Breast epithelium (tissue), 4 donors: ENCODE data around the gene DSCAM. TPM values are rescaled to one million over a fixed set of nuclear protein-coding genes. Genes with fewer than 3 reads are reported as not detected.

Experiments
- DNase-seq, 2 donors: peaks; one replicate each; pipeline ENCODE4 v3.0.0-alpha.2; 2019; ENCODE audit warnings: low spot score in 2 of 2
- H3K27ac ChIP-seq, 2 donors: fragments of 200-600 bp; sonication (generic) in 1 of 2; one replicate each; pipeline ENCODE4 v1.5.1; 2016 to 2019; ENCODE audit warnings: mild to moderate bottlenecking in 1 of 2
- H3K27me3 ChIP-seq, 2 donors: fragments of 200-600 bp; sonication (generic) in 1 of 2; one replicate each; pipeline versions ENCODE4 v1.5.1 to v1.6.0; 2017 to 2019; ENCODE audit warnings: control low read depth in 1 of 2, mild to moderate bottlenecking in 1 of 2
- H3K36me3 ChIP-seq: fragments of 200-600 bp; one replicate; pipeline ENCODE4 v1.5.1; 2019
- H3K4me1 ChIP-seq, 2 donors: fragments of 200-600 bp; sonication (generic); one replicate each; pipeline ENCODE4 v1.5.1; 2016 to 2019; ENCODE audit warnings: control low read depth in 1 of 2
- H3K4me3 ChIP-seq, 3 donors: fragments of 200-600 bp; sonication (generic); 1 replicate in 2 of 3; 2 replicates in 1 of 3; pipeline ENCODE4 v1.5.1; 2016 to 2019; ENCODE audit warnings: mild to moderate bottlenecking in 3 of 3, moderate library complexity in 2 of 3
- H3K9me3 ChIP-seq, 2 donors: fragments of 200-600 bp; sonication (generic) in 1 of 2; one replicate each; pipeline ENCODE4 v1.5.1; 2016 to 2019; ENCODE audit warnings: control low read depth in 1 of 2
- CTCF ChIP-seq, 3 donors: fragments of 450-650 bp; IDR thresholded peaks; one replicate each; pipeline ENCODE4 v1.5.1; 2016 to 2017; ENCODE audit warnings: antibody characterized with exemption in 3 of 3, mild to moderate bottlenecking in 3 of 3, moderate library complexity in 3 of 3
- POLR2A ChIP-seq: fragments of 450-650 bp; IDR thresholded peaks from one replicate; pipeline ENCODE4 v1.6.1; 2016; ENCODE audit warnings: antibody characterized with exemption, mild to moderate bottlenecking, moderate library complexity
- POLR2AphosphoS5 ChIP-seq, 3 donors: sonication (generic); formaldehyde crosslinking; IDR thresholded peaks; one replicate each; pipeline ENCODE4 v1.6.1; 2017; ENCODE audit warnings: antibody characterized with exemption in 3 of 3
- intact Hi-C: fragments of 100-400 bp; cut with DNase I; formaldehyde crosslinking; loops from one replicate; pipeline ENCODE4 v1.15.1; 2023; ENCODE audit warnings: low total_unique reads
- total RNA-seq, 3 donors: library from RNA; depleted of rRNA; stranded (reverse); fragments of >200 nt; gene quantifications; one replicate each; pipeline ENCODE4 v1.1.0, GENCODE V29; 2016

The DSCAM gene
- total RNA-seq, 3 donors from 2014 or later = 0.33 to 0.44 TPM; not detected in 1

GRCh38 chr21:40505244-40505643 lies 341.7 kb downstream of the DSCAM start:
- DNase-seq = no peak
- no peak for TF ChIP-seq POLR2A
- no peak for TF ChIP-seq POLR2AphosphoS5 (IDR thresholded peaks at IDR 0.05)
- no peak for TF ChIP-seq CTCF (IDR thresholded peaks at IDR 0.05)
- Histone ChIP-seq H3K4me3 (no peak overlapping the region), H3K4me1 (no peaks in the 10 kb centered on the region), H3K27me3 (no peaks in the 10 kb centered on the region), H3K9me3 (no peaks in the 10 kb centered on the region), H3K36me3 (no peaks in the 10 kb centered on the region), H3K27ac (no peak overlapping the region)
- intact Hi-C loops = no loop called here

- no peaks in the 10 kb centered on the region for H3K9me3 ChIP-seq
- no peak for DNase-seq
- no peaks in the 10 kb centered on the region for H3K36me3 ChIP-seq
- intact Hi-C loops = no loop called here
- no peak overlapping the region for H3K27ac ChIP-seq
- TF ChIP-seq POLR2A (no peak), CTCF (IDR thresholded peaks at IDR 0.05) (no peak), POLR2AphosphoS5 (IDR thresholded peaks at IDR 0.05) (no peak)
- H3K27me3 ChIP-seq = no peaks in the 10 kb centered on the region
- H3K4me1 ChIP-seq = no peaks in the 10 kb centered on the region
- no peak overlapping the region for H3K4me3 ChIP-seq
Observed at GRCh38 chr21:40504825-40505224, 342.1 kb downstream of the DSCAM start.

GRCh38 chr21:40496116-40496515 lies 350.8 kb downstream of the DSCAM start:
- Histone ChIP-seq H3K9me3 (peaks cover 0 to 11% of the 10 kb centered on the region in 2 donors), H3K27ac (no peak overlapping the region), H3K4me3 (no peak overlapping the region), H3K27me3 (no peaks in the 10 kb centered on the region), H3K36me3 (no peaks in the 10 kb centered on the region), H3K4me1 (no peaks in the 10 kb centered on the region)
- DNase-seq = no peak
- TF ChIP-seq POLR2A = no peak
- TF ChIP-seq CTCF (IDR thresholded peaks at IDR 0.05) = no peak
- TF ChIP-seq POLR2AphosphoS5 (IDR thresholded peaks at IDR 0.05) = no peak
- intact Hi-C loops = no loop called here

- intact Hi-C loops = no loop called here
- no peaks in the 10 kb centered on the region for H3K4me1 ChIP-seq
- no peaks in the 10 kb centered on the region for H3K36me3 ChIP-seq
- H3K4me3 ChIP-seq = no peak overlapping the region
- no peak for TF ChIP-seq POLR2AphosphoS5 (IDR thresholded peaks at IDR 0.05)
- no peak for TF ChIP-seq POLR2A
- TF ChIP-seq CTCF (IDR thresholded peaks at IDR 0.05) = no peak
- no peak for DNase-seq
- no peak overlapping the region for H3K27ac ChIP-seq
- H3K9me3 ChIP-seq = peaks cover 0 to 11% of the 10 kb centered on the region in 2 donors
- no peaks in the 10 kb centered on the region for H3K27me3 ChIP-seq
Observed at GRCh38 chr21:40490408-40490807, 356.6 kb downstream of the DSCAM start.

- no peak for DNase-seq
- Histone ChIP-seq H3K27ac (no peak overlapping the region), H3K36me3 (no peaks in the 10 kb centered on the region), H3K27me3 (no peaks in the 10 kb centered on the region), H3K4me1 (no peaks in the 10 kb centered on the region), H3K9me3 (peaks cover 0 to 11% of the 10 kb centered on the region in 2 donors), H3K4me3 (no peak overlapping the region)
- no peak for TF ChIP-seq POLR2AphosphoS5 (IDR thresholded peaks at IDR 0.05)
- TF ChIP-seq CTCF (IDR thresholded peaks at IDR 0.05) = no peak
- no peak for TF ChIP-seq POLR2A
- intact Hi-C loops = no loop called here
Observed at GRCh38 chr21:40489001-40489400, 358.0 kb downstream of the DSCAM start.
